Measurements from ENCODE around the gene OR56B1.
"Not testable (repeated sequence)": the region's sequence is repeated elsewhere in the genome, so short reads cannot be mapped to it uniquely, and the experiment has no call there.

The OR56B1 gene, protein sequence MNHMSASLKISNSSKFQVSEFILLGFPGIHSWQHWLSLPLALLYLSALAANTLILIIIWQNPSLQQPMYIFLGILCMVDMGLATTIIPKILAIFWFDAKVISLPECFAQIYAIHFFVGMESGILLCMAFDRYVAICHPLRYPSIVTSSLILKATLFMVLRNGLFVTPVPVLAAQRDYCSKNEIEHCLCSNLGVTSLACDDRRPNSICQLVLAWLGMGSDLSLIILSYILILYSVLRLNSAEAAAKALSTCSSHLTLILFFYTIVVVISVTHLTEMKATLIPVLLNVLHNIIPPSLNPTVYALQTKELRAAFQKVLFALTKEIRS

GRCh38 chr11:5736396-5736795 is at the start of gene OR56B1:
Gene OR56B1, plus strand, starts transcription at chr11:5736448. Its CDS starts 69 bp downstream, at chr11:5736517.
- no peak for DNase-seq

DNA sequence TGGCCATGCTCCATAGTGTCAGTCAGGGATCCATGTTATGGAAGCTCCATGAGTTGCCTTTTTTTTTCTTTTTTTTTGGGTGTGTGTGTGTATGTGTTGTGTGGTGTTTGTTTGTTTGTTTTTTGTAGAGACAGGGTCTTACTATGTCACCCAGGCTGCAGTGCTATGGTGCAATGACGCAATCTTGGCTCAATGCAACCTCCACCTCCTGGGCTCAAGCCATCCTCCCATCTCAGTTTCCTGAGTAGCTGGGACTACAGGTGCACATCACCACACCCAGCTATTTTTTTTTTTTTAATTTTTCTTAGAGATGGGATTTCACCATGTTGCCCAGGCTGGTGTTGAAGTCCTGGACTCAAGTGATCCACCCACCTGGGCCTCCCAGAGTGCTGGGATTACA is 47.8 kb upstream of the OR56B1 start:
- DNase-seq, result no peak

- peak; percentile 20 to 61 for DNase-seq
These were observed 46.7 kb upstream of the OR56B1 start, which contains the start of gene TRIM22 for GRCh38 chr11:5689551-5689983. Gene TRIM22, plus strand, starts transcription at chr11:5689790. Its CDS starts 6,443 bp downstream, at chr11:5696233.

DNA sequence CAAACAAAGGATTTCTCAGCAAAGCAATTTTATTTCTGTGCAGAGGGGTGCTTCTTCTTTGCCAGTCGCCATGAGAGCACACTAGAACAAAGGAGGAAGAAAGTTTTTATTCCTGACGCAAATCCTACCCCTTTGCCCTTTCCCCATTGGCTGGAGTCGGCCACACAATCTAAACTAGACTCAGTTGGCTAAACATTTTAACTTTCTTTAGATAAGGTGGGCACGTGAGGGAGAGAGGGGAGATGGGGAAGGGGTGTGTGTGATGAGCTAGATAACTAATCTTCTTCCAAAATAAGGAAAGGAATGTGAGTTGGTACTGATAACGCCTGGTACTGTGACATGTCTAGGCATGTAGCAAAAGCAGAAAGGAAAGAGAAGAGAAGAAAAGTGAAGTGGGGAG is 46.0 kb upstream of the OR56B1 start:
- no peak for DNase-seq

DNA sequence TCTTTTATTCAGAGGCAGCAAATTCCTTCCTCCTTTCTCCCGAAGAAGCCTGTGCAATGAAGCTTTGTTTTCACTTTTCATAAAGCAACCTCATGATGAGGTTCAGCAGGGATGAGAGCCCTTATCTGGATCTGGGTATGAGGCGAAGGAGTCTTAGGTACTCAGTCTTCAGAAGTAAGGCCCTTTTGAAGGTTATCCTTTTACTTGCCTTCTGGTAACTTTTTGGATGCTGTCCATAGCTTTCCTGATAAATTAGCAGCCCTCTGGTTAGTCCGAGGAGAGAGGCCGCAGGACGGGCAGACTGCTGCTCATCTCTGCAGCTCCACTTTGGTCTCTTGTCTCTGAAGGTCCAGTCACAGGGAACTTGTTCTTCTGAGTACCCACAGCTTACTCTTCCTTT is 45.5 kb upstream of the OR56B1 start:
- DNase-seq, result no peak

DNA sequence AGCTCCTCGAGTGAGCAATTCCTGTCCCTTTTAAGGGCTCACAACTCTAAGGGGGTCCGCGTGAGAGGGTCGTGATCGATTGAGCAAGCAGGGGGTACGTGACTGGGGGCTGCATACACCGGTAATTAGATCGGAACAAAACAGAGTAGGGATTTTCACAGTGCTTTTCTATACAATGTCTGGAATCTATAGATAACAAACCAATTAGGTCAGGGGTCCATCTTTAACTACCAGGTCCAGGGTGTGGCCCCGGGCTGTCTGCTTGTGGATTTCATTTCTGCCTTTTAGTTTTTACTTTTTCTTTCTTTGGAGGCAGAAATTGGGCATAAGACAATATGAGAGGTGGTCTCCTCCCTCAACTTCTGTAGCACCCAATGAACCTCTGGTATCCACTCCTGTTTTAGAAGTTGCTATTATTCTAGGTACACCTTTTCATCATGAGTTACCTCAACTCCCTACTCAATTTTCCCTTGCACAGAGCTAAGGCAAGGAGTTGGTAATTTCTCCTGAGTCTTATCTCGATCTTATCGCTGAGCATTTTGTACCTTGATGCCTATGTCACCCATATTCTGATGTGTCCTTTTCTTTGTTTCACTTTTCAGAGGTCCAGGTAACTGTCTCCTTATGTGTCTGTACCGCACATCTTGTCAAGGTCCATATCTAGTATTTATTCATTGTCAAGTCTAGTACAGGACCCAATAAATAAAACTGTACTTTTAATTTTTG is 44.8 kb upstream of the OR56B1 start:
- DNase-seq, result not testable (repeated sequence)

- no peak for DNase-seq
These were observed 44.3 kb upstream of the OR56B1 start for GRCh38 chr11:5691964-5692361.

DNA sequence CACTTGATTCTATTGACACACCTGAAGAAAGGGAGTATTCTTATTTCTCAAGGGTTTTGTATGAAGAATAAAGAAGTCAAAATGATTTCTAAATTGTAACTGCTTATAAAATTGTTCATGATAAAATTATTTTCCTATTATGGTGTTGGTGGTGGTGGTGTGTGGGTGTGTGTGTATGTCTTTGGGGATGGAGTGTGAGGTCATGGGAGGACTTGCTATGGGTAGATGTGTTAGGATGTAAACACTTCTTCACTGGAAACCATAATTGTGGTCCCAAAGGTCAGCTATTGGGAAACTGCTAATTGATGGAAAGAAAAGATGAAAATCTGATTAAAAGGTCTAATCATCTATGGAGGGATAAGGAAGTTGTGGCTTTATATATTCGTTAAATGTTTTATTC is 41.6 kb upstream of the OR56B1 start:
- DNase-seq, result peak in 1 of 2 experiments; percentile 21

GRCh38 chr11:5695580-5695979 is 40.7 kb upstream of the OR56B1 start:
- no peak for DNase-seq

DNA sequence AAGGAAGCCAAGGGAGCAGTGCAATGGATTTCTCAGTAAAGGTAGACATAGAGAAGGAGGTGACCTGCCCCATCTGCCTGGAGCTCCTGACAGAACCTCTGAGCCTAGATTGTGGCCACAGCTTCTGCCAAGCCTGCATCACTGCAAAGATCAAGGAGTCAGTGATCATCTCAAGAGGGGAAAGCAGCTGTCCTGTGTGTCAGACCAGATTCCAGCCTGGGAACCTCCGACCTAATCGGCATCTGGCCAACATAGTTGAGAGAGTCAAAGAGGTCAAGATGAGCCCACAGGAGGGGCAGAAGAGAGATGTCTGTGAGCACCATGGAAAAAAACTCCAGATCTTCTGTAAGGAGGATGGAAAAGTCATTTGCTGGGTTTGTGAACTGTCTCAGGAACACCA is 40.0 kb upstream of the OR56B1 start:
- DNase-seq, result no peak

GRCh38 chr11:5698281-5698680 is 38.0 kb upstream of the OR56B1 start:
- DNase-seq, result no peak

DNA sequence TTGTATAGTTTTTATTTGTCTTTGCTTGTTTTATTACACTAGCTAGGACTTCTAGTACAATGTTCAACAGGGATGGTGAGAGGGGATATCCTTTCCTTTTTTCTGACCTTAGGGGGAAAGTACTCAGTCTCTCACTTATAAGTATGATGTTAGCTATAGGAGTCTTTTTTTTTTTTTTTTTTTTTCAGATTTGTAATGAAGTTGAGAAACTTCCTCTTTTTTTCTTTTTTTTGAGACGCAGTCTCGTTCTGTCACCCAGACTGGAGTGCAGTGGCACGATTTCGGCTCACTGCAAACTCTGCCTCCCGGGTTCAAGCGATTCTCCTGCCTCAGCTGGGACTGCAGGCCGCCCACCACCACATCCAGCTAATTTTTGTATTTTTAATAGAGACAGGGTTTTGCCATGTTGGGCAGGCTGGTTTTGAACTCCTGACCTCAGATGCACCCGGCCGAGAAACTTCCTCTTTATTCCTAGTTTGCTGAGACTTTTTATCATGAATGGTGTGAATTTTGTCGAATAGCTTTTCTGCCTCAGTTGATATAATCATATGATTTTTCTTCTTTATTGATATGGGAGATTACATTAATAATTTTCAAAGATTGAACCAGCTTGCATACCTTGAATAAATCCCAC is 35.7 kb upstream of the OR56B1 start:
- DNase-seq, result no peak

DNA sequence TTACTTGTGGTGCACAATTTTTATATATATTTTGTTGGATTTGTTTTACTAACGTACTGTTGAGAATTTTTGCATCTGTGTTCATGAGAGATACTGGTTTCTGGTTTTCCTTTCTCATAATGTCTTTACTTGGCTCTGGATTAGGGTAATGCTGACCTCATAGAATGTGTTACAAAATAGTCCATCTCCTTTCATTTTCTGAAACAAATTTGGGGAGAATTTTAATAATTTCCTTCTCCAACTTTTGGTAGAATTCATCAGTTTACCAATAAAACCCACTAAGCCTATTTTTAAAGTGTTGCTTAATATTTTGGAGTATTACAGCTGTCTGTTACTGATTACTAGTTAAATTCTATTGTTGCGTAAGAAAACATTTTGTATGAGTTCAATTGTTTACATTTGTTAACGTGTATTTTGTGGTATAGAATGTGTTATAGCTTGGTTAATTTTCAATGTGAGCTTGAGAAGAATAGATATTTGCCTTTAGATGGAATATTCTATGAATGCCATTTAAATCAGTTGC is 35.1 kb upstream of the OR56B1 start:
- no peak for DNase-seq

DNA sequence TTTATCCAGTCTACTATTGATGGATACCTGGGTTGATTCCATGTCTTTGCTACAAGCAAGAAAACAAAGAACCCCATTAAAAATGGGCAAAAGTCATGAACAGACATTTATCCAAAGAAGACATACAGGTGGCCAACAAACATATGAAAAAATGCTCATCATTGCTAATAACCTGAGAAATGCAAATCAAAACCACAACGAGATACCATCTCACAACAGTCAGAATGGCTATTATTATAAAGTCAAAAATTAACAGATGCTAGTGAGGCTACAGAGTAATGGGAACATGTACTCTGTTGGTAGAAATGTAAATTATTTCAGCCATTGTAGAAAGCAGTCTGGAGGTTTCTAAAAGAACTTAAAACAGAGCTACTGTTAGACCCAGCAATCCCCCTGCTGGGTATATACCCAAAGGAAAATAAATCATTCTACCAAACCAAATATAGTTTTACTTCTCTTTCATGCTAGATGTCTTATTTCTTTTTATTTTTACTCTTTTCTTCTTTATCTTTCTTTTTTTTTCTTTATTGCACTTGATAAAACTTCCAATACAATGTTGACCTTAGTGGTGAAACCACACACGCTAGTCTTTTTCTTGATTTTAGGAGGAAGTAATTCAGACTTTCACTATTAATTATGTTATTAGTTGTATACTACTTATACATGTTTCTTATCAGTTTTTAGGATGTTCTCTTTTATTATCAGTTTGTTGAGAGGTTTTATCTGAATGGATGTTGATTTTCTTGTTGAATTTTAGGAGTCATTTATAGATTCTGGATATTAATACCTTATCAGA is 32.3 kb upstream of the OR56B1 start:
- no peak for DNase-seq

DNA sequence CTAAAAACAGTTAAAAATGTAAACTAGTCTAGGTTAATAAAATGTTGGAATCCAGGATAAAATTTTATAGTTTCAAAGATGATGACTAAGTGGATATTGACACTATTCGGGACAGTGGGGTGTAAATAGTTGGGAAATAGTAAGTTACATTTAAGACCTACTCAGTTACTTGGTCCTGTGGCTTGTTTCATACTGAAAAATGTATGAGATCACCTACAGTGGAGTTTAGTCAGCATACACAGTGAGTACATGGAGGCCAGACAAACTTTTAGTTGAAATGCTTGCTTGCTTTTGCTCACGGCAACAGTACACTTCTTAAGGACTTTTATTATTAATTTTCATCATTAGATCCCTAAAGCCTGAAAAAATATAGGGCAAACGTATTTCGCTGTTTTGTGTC is 30.6 kb upstream of the OR56B1 start:
- no peak for DNase-seq

DNA sequence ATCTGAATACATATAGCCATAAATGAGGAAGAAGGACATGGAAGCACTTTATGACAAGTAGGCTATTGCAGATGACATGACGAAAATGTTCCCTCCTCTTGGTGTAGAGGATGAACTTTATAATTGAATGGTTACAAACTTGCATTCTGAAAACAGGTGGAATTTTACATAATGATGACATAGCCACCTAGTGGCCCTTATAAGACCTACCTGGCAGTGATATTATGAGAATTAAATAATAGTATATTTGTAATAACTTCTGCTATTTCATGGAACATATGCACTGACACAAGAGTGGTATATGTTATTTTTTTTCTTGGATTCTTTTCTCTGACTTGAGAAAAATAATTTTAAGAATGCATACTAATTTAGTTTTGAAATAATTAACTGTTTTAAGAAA is 23.7 kb upstream of the OR56B1 start:
- DNase-seq, result no peak

GRCh38 chr11:5713695-5714094 is 22.6 kb upstream of the OR56B1 start:
- no peak for DNase-seq

- not testable (repeated sequence) for DNase-seq
These were observed 19.7 kb upstream of the OR56B1 start for GRCh38 chr11:5716518-5716917.

- DNase-seq, result no peak
These were observed 16.3 kb upstream of the OR56B1 start for GRCh38 chr11:5719703-5720495.

DNA sequence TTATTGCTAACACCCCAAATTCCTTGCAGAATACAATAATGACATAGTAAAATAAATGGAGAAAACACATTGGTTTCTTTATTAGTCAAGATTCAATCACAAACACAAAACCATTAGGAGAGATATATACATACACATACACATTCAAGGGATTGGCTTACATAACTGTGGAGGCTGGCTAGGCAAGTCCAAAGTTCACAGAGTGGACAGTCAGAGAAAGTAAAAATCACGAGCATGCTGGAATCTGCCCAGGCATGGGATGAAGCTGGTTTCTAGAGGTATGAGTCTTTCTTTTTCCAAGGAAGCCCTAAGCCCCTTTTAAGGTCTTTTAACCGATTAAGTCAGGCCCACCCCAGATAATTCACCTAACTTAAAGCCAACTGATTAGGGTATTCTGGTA is 13.6 kb upstream of the OR56B1 start:
- no peak for DNase-seq

DNA sequence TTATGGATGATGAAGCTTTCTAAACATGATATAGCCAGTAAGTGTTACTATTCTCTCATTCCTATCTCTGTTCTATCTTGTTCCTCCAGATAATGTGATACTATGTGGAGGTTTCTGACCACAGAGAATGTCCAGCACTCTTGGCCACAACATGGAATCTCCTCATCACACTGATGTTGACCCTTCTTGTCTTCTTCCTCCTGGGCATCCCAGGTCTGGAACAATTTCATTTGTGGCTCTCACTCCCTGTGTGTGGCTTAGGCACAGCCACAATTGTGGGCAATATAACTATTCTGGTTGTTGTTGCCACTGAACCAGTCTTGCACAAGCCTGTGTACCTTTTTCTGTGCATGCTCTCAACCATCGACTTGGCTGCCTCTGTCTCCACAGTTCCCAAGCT is 9.9 kb upstream of the OR56B1 start:
- no peak for DNase-seq

GRCh38 chr11:5727691-5728090 is 8.6 kb upstream of the OR56B1 start:
- DNase-seq, result no peak
